GM20000 (cell line): ENCODE data around the gene ACVR2A.

Experiments used
- DNase-seq: peaks from one replicate; pipeline ENCODE4 v3.0.0; 2012; ENCODE audit warnings: low spot score
- TF ChIP-seq, protein P1 (sequence below): IDR thresholded peaks from 2 replicates; pipeline ENCODE4 v1.5.1; 2012; ENCODE audit warnings: mild to moderate bottlenecking, control low read depth; ENCODE audit errors: extremely low read depth, missing control alignments

Gene ACVR2A

DNA sequence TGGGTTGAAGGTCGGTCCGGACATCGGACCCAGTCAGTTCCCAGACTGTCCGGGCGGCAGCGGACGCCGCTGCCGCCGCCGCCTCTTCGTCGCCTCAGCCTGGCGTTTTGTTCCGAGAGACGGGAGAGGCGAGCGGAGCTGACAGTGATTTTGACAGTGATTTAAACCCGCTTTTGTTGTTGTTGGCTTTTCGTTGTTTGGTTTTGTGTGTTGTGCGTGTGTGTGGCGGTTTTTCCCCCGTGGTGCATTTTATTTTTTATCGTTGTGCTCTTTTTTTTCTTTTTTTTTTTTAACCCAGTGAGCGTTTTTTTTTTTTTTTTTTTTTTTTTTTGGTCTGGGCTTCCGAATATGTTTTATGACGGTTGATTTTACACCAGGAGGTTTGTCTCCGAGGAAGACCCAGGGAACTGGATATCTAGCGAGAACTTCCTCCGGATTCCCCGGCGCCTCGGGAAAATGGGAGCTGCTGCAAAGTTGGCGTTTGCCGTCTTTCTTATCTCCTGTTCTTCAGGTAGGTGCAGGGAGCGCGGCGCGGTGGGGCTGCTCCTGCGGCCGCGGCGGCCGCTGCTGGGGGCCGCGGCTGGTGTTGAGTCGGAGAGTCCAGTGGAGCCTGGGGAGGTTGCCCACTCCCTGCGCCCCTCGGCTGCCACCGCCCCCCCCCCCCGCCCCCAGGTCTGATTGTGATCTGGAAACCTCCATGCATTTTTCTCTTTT is at the start of gene ACVR2A:
Gene ACVR2A (plus strand): TSS at position 333 of the 714 bp plus-strand sequence. CDS start 124 bp downstream, at position 457.
- peak; percentile 48 for DNase-seq
- TF ChIP-seq, protein P1, sequence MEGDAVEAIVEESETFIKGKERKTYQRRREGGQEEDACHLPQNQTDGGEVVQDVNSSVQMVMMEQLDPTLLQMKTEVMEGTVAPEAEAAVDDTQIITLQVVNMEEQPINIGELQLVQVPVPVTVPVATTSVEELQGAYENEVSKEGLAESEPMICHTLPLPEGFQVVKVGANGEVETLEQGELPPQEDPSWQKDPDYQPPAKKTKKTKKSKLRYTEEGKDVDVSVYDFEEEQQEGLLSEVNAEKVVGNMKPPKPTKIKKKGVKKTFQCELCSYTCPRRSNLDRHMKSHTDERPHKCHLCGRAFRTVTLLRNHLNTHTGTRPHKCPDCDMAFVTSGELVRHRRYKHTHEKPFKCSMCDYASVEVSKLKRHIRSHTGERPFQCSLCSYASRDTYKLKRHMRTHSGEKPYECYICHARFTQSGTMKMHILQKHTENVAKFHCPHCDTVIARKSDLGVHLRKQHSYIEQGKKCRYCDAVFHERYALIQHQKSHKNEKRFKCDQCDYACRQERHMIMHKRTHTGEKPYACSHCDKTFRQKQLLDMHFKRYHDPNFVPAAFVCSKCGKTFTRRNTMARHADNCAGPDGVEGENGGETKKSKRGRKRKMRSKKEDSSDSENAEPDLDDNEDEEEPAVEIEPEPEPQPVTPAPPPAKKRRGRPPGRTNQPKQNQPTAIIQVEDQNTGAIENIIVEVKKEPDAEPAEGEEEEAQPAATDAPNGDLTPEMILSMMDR: no peak

DNA sequence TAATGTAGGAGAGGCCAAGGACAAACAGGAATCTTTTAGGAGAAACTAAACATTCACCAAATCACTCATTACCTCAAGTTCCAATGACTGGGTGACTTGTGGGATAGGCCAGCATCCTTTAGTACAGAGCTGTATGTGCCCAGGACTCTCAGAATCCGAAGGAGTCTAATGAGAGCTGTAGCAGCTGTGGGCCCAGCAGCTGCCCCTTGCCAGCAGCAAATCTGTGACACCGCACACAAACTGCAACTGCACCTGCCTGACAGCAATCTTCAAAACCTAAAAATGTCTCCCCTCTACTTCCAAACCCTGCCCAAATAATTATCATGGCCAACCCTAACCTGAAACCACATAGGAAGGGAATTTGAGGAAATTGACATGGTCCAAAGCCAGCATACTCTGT is 44.5 kb upstream of the ACVR2A start:
- TF ChIP-seq, protein P1: no peak
- no peak for DNase-seq

DNA sequence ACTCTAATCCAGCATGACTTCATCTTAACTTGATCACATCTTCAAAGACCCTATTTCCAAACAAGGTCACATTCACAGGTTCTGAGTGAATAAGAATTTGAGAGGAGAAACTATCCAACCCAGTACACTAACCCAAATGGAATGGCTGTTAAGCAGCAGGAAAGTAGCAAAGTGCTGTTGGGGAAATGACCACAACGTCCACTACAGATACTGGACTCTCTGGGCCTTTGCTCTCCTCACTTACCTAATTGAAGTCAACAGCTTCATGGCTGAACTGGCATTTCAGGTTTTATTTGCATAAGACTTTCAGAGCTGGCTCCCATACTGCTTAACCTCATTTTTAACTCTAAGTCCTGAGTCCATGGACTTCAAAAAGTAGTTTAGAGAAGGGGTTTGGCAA is 38.0 kb upstream of the ACVR2A start:
- no peak for DNase-seq

DNA sequence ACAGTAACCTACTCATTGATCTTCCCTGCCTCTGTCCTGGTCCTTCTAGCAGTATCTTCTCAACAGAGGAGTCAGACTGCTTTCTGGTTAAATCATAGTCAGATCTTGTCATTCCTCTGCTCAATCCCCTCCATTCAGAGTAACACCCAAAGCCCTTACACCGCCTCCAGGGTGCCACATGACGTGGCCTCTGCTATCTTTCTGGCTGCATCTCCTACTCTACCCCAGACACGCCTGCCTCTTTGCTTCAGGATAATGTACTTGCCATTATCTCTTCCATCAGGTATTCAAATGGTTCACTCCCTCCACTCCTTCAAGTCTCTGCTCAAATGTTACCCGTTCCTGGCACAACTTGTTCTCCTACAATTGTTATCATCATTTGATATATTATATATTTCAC is 36.3 kb upstream of the ACVR2A start:
- TF ChIP-seq, protein P1: no peak
- DNase-seq: no peak

More for the DNA sequence above, 38.0 kb upstream of the ACVR2A start:
- TF ChIP-seq, protein P1: no peak

DNA sequence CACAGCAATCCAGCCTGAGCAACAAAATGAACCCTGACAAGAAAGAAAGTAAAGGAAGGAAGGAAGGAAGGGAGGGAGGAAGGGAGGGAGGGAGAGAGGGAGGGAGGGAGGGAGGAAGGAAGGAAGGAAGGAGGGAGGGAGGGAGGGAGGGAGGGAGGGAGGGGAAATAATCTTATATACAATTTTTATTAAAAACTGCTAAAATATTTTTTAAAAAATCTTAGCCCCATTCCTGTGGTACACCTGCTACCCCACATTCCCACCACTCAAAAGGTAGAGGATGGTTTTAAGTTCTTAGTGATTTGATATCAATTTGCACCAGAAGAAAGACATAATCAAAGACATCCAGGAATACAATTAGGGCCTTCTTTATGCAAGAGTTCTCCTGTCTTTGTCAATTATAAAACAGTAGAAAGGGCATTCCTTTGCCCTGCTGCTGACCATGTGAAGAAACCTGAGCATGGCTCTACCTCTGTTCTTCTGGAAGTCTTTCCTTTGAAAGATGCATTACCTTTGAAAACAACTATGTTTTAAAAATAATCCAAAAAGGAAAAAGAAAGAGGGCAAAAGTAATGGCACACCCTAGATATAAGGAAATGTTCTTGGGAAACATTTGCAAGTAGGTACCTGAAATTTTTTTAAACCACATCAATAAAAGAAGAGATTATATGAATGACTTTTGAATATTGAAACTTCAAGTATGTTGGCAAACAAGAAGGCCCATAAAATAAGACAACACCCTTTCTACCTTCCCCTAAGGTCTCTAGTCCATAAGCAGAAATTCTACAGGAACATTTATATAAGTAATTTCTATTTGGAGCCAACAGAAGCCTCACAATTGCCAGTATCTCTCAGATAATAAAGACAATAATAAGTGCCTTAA is 33.7 kb upstream of the ACVR2A start:
- DNase-seq: no peak
- TF ChIP-seq, protein P1: no peak

DNA sequence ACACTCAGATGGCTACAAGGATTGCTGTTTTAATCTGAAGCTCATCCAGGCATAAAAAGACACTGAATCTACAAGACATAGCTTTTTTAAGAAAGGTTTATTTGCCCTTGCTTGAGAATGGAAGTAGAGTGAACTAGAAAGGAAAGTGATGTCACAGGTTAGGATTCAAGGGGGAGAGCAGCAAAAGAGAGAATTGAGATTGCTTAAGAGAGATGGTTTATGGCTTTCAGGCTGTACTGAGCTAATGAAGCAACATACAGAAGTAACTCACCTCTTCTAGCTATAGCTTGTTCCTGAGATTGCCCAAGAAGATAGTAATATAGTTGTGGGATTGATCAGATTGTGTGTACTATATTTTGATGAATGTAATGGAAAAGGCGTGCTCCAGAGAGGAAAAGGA is 26.1 kb upstream of the ACVR2A start:
- no peak for DNase-seq
- TF ChIP-seq, protein P1: no peak

DNA sequence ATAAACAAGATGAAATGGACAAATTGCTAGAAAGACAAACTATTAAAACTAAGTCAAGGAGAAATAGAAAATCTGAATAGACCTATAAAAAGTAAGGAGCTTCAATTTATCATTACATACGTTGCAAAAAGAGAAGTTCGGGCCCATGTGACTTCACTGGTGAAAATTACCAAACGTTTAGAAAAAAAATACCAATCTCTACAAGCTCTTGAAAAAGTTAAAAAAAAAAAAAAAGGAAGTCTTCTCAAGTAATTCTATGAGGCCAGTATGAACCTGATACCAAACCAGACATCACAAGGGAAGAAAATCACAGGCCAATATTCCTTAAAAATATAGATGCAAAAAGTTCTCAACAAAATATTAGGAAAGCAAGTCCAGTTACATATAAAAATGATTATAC is 20.2 kb upstream of the ACVR2A start:
- no peak for DNase-seq
- TF ChIP-seq, protein P1: no peak
